Progenitor cell of endocrine pancreas (in vitro differentiated cells): ENCODE data around the gene RBM43. TPM values are rescaled to one million over a fixed set of nuclear protein-coding genes. Genes with fewer than 3 reads are reported as not detected.
"Not testable (repeated sequence)": the region's sequence is repeated elsewhere in the genome, so short reads cannot be mapped to it uniquely, and the experiment has no call there.

ENCODE experiments used
- DNase-seq: peaks from one replicate; pipeline ENCODE4 v3.0.0; 2021; ENCODE audit warnings: low spot score; ENCODE audit not compliant: unreplicated experiment
- H3K27ac Mint-ChIP-seq: 2 replicates; pipeline ENCODE4 v1.8.0; 2021; ENCODE audit warnings: mild to moderate bottlenecking, moderate library complexity, mixed read lengths
- H3K27me3 Mint-ChIP-seq: 2 replicates; pipeline ENCODE4 v1.8.0; 2021; ENCODE audit warnings: mixed read lengths
- H3K36me3 Mint-ChIP-seq: 2 replicates; pipeline ENCODE4 v1.8.0; 2022; ENCODE audit warnings: mixed read lengths; ENCODE audit not compliant: insufficient read depth
- H3K4me1 Mint-ChIP-seq: 2 replicates; pipeline ENCODE4 v1.8.0; 2021; ENCODE audit warnings: low read depth, mixed read lengths
- H3K4me3 Mint-ChIP-seq: 2 replicates; pipeline ENCODE4 v1.8.0; 2021; ENCODE audit warnings: low read depth, mild to moderate bottlenecking, moderate library complexity, mixed read lengths
- H3K9me3 Mint-ChIP-seq: 2 replicates; pipeline ENCODE4 v1.8.0; 2021; ENCODE audit warnings: low read depth, mixed read lengths
- total RNA-seq: library from RNA; stranded (reverse); gene quantifications from 2 replicates; pipeline ENCODE4 v1.2.1, GENCODE V29; 2021
- TF ChIP-seq, protein P1 (sequence below): fragments of 200-600 bp; sonication (generic); IDR thresholded peaks from one replicate; pipeline ENCODE4 v1.5.0; 2021; ENCODE audit warnings: antibody characterized with exemption, mild to moderate bottlenecking; ENCODE audit not compliant: unreplicated experiment

The RBM43 gene
- total RNA-seq, 1 donor from 2014 or later, result 4.6 TPM

GRCh38 chr2:151302404-151302803 is 40.7 kb upstream of the RBM43 start:
- no peak for DNase-seq
- no peaks in the 10 kb centered on the region for H3K27me3 Mint-ChIP-seq
- H3K9me3 Mint-ChIP-seq, result no peaks in the 10 kb centered on the region
- H3K27ac Mint-ChIP-seq, result no peak overlapping the region
- no peak overlapping the region for H3K4me3 Mint-ChIP-seq
- TF ChIP-seq, protein P1, sequence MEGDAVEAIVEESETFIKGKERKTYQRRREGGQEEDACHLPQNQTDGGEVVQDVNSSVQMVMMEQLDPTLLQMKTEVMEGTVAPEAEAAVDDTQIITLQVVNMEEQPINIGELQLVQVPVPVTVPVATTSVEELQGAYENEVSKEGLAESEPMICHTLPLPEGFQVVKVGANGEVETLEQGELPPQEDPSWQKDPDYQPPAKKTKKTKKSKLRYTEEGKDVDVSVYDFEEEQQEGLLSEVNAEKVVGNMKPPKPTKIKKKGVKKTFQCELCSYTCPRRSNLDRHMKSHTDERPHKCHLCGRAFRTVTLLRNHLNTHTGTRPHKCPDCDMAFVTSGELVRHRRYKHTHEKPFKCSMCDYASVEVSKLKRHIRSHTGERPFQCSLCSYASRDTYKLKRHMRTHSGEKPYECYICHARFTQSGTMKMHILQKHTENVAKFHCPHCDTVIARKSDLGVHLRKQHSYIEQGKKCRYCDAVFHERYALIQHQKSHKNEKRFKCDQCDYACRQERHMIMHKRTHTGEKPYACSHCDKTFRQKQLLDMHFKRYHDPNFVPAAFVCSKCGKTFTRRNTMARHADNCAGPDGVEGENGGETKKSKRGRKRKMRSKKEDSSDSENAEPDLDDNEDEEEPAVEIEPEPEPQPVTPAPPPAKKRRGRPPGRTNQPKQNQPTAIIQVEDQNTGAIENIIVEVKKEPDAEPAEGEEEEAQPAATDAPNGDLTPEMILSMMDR, result no peak
- H3K4me1 Mint-ChIP-seq, result no peaks in the 10 kb centered on the region
- H3K36me3 Mint-ChIP-seq, result no peaks in the 10 kb centered on the region

- TF ChIP-seq, protein P1, result no peak
- no peaks in the 10 kb centered on the region for H3K4me1 Mint-ChIP-seq
- H3K27me3 Mint-ChIP-seq, result no peaks in the 10 kb centered on the region
- H3K27ac Mint-ChIP-seq, result no peak overlapping the region
- no peak for DNase-seq
- H3K9me3 Mint-ChIP-seq, result peaks cover 9% of the 10 kb centered on the region
- no peaks in the 10 kb centered on the region for H3K36me3 Mint-ChIP-seq
- no peak overlapping the region for H3K4me3 Mint-ChIP-seq
These were observed 38.4 kb upstream of the RBM43 start for GRCh38 chr2:151299920-151300539.

DNA sequence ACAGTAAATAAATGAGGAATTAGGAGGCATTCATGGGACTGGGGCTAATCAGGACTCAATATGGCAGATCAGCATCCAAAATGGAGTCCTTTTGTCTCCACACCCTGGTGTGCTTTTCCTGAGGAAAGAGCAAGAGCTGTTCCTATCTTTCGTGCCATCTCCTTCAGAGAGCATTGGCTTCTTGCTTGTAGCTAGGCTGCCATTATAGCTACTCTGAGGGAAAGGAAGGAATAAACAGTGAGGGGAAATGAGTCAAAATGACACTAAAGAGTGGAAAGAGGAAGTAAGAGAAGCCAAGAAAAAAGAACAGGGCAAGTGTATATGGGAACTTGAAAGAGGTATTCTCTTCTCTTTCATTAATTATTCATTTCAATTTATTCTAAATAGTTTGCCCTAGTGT is 36.2 kb upstream of the RBM43 start:
- Mint-ChIP-seq H3K36me3 (no peaks in the 10 kb centered on the region), H3K27me3 (no peaks in the 10 kb centered on the region), H3K4me3 (no peak overlapping the region), H3K4me1 (no peaks in the 10 kb centered on the region), H3K9me3 (peaks cover 9% of the 10 kb centered on the region), H3K27ac (no peak overlapping the region)
- TF ChIP-seq, protein P1, result no peak
- DNase-seq, result no peak

DNA sequence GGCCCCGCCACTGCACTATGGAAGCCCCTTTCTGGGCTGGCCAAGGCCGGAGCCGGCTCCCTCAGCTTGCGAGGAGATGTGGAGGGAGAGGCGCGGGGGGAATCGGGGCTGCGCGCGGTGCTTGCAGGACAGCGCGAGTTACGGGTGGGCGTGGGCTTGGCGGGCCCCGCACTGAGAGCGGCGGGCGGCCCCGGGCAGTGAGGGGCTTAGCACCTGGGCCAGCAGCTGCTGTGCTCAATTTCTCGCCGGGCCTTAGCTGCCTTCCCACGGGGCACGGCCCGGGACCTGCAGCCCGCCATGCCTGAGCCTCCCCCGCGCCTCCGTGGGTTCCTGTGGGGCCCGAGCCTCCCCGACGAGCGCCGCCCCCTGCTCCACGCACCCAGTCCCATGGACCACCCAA is 34.3 kb upstream of the RBM43 start:
- H3K4me1 Mint-ChIP-seq, H3K27ac Mint-ChIP-seq, H3K9me3 Mint-ChIP-seq, H3K27me3 Mint-ChIP-seq, H3K4me3 Mint-ChIP-seq, DNase-seq, H3K36me3 Mint-ChIP-seq: not testable (repeated sequence)

- Mint-ChIP-seq H3K36me3 (no peaks in the 10 kb centered on the region), H3K9me3 (peaks cover 12% of the 10 kb centered on the region), H3K4me3 (no peak overlapping the region), H3K27ac (no peak overlapping the region), H3K4me1 (peaks cover 9% of the 10 kb centered on the region), H3K27me3 (peaks cover 14% of the 10 kb centered on the region)
- DNase-seq, result no peak
- TF ChIP-seq, protein P1, result no peak
These were observed 30.9 kb upstream of the RBM43 start for GRCh38 chr2:151292546-151292945.

GRCh38 chr2:151292141-151292540 is 30.5 kb upstream of the RBM43 start:
- Mint-ChIP-seq H3K27me3 (peaks cover 17% of the 10 kb centered on the region), H3K4me3 (no peak overlapping the region), H3K9me3 (peaks cover 12% of the 10 kb centered on the region), H3K4me1 (peaks cover 9% of the 10 kb centered on the region), H3K27ac (no peak overlapping the region), H3K36me3 (no peaks in the 10 kb centered on the region)
- no peak for DNase-seq
- TF ChIP-seq, protein P1, result no peak
